NCI-H345 treated with DMSO at 0.1 percent for 48 hours (cell line): Measurements from ENCODE around the gene GNB5.
A peak's percentile ranks its signal among the peaks of the same experiment; 100 is the strongest.
"Not testable (repeated sequence)": the region's sequence is repeated elsewhere in the genome, so short reads cannot be mapped to it uniquely, and the experiment has no call there.

Experiments
- DNase-seq: peaks from one replicate; lab custom pipeline; 2025; ENCODE audit not compliant: unreplicated experiment; lab: John Stamatoyannopoulos, UW

The GNB5 gene

GRCh38 chr15:52191207-52191606, at the start of gene GNB5:
TSS of gene GNB5 (minus strand) at chr15:52191392. CDS start at chr15:52184676, 6,716 bp downstream.
- no peak for DNase-seq

DNA sequence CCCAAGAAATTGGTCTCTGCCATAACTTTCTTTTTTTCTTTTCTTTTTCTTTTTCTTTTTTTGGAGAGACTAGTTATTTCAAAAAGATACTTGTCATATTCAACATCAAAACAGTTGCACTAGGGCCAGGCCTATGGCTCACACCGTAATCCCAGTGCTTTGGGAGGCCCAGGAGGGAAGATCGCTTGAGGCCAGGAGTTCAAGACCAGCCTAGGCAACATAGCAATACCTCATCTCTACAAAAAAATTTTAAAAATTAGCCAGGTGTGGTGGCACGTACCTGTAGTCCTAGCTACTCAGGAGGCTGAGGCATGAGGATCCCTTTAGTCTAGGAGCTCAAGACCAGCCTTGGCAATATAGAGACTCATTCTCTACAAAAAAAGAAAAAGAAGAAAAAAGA, 49.0 kb upstream of the GNB5 start:
- no peak for DNase-seq

- DNase-seq, result not testable (repeated sequence)
Observed at GRCh38 chr15:52238989-52239525, 47.9 kb upstream of the GNB5 start.

- no peak for DNase-seq
Observed at GRCh38 chr15:52238149-52238548, 47.0 kb upstream of the GNB5 start.

- DNase-seq, result no peak
Observed at GRCh38 chr15:52236013-52236412, 44.8 kb upstream of the GNB5 start.

DNA sequence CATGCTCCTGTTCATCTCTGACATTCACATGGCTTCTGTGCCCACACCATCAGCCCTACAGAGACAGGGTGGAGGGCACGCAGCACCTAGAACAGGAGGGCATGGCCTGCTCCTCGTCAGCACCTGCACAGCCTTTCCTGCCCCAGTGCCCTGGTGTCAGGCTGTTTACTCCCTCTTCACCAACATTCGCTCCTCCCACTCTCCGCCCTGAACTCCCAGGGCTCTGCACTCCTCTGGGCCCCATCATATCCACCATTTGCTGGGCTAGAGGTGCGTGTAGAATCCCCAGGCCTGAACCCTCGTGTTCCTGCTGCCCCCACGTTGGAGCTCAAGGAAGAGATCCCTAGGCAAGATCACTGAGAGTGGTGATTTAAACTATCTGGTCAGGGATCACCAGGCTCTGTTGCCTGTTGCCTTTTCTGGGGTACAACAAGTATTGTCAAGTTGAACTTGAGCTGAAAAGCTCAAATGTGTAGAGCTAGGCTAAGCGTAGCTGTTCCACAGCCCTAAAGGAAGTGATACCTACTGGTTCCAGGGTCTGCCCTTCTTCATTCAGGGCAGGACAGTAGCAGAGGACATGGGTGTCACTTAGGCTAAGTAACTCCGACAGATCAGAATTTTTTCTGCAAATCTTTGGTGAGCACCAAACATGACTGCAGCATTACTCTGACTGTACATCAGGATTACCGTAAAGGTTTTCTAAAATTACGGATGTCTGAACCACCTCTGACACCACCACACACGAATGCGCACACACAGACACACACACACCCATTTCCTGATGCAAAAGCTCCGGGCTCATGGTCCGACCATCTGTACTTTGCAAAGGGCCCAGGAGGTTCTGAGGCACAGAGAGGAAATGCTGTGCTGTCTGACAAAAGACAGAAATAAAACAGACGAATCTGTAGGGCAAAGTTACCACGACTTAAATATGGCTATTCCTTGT, 43.7 kb upstream of the GNB5 start:
- DNase-seq, result no peak

- DNase-seq, result no peak
Observed at GRCh38 chr15:52233405-52233804, 42.2 kb upstream of the GNB5 start.

GRCh38 chr15:52232327-52232726, 41.1 kb upstream of the GNB5 start:
- no peak for DNase-seq

- no peak for DNase-seq
Observed at GRCh38 chr15:52230073-52230472, 38.9 kb upstream of the GNB5 start.

DNA sequence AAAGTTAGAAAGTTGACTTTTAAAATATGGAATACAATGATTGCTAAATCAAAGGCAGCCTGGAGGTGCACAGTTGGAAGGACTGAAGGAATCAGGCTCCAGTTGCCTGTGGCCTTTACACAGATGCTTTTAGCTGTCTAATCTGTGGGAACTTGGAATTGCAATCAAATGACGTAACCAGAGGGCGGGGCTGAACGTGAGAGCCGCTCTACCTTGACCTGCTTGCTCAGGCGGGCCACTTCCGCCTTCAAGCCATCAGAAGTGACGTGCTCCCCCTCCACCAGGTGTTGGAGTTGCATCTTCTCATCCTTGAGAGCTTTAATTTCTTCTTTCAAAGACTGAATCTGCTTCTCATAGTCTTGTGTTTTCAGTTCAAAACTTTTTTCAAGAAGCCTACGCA, 37.7 kb upstream of the GNB5 start:
- no peak for DNase-seq

DNA sequence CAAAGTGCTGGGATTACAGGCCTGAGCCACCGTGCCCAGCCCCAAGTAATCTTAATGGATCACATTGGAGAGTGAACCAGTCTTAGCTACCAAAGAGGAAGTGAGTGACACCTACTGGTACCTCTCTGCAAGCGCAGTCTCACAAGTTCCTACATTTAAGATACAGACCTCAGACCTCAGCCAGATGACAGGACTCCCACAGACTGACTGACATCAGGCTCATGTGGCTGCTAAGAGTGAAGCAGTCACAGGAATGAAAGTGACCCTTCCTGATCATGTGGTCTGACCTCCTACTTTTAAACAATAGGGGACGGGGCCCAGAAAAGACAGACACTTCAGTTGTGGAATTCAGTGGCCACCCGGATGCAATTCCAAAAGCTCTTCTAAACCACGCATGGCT, 36.3 kb upstream of the GNB5 start:
- peak; percentile 21 for DNase-seq

DNA sequence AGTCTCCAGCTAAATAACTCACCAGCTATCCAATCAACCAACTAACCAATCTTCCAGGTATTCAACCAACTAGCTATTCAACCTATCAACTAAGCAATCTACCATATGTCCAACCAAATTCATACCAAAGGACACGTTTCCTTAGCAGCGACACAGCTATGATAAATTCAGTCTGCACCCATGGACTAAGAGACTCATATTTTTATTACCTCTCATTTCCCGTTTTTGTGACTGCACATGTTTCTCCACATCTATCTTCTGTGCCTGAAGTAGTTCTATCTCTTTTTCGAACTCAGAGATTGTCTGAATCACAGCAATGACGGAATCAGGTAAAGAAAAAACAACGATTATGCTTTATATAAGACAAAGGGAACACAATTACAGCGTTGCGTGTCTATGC, 34.0 kb upstream of the GNB5 start:
- DNase-seq, result no peak

- DNase-seq, result no peak
Observed at GRCh38 chr15:52224211-52224610, 33.0 kb upstream of the GNB5 start.

DNA sequence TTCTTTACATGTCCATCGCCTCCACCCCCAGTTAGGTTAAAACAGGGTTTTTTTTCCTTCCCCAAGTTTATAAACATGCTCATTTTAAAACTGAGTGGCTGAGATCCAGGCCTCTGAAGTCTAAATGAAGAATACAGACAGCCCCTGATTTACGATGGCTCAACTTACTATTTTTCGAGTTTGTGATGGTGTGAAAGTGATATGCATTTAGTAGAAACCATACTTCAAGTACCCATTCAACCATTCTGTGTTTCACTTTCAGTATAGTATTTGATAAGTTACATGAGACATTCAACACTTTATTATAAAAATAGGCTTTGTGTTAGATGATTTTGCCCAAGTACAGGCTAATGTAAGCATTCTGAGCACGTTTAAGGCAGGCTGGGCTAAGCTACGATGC, 30.5 kb upstream of the GNB5 start:
- DNase-seq, result no peak

DNA sequence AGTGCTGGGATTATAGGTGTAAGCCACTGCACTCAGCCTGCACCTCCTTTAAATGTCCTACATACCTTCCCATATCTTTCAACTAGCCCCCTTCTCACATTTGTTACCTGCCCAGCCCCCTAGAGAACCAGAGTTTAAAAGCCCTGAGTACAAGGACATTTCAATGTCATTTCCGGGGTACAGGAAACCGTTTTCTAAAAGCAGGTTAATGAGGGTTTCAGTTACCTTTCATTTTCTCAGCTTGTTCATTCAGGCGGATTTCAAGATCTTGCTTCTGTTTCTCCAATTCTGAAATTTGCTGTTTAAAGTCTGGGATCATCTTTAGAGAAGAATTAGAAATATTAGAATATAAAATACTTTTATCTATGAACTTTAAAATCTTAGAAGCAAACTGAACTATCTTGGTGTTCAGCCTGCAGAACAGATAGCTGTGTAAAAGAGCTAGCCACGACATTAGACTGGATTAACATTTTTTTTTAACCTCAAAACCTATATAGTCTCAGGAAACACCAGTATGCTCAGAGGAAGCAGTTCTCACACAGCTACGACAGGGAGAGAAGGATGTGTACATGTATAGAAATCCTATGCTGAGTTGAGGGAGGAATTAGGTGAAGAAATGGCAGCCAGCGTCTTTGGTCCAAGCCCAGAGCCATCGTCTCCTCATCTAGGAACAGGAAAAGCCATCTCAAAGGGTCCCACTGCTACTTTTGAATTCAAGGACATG, 29.9 kb upstream of the GNB5 start:
- no peak for DNase-seq

DNA sequence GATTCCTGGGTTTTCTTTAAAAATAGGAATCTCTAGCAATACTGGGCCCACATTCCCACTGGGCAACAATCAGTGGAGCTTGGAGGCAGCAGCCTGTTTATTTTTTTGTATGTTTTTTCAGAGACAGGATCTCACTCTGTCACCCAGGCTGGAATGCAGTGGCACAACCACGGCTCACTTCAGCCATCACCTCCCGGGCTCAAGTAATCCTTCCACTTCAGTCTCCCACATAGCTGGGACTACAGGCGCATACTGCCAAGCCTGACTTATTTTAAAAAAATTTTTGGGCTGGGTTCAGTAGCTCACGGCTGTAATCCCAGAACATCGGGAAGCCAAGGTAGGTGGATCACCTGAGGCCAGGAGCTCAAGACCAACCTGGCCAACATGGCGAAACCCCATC, 29.1 kb upstream of the GNB5 start:
- DNase-seq, result no peak

GRCh38 chr15:52218816-52219215, 27.6 kb upstream of the GNB5 start:
- no peak for DNase-seq

DNA sequence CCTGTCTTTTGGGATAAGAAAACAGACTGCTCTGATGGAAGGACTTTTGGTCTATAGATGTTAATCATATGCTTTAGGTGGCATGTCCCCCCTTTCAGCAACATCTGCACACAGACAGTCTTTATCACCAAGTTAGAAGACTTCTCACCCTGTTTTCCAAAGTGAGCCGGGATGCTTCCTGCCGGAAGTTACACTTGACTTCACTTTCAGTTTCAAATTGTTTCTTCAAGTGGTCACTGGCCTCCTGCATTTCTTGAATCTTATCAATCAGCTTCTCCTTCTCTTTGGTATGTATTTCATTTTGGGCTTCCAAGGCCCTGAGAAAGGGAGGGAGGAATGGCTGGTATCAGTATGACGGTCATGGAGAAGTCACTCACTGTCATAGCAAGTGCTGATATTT, 27.2 kb upstream of the GNB5 start:
- DNase-seq, result no peak

DNA sequence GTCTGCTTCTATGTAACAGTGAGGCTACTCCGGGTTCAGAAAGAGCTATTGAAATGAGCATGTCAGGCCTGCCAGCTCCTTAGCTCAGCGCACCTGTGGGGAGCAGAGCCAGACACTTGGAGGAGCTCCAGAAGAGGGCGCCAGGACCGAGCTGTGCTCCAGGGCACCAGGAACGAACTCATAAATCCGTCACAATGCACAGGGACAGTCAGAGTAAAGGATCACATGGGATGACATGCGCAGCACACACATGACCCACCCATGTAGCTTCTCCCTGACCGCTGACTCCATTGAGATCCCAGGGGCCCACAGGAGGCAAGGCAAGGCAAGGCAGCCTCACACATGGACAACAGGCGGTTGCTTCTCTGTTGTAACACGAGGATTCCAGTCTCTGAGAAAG, 26.0 kb upstream of the GNB5 start:
- DNase-seq, result no peak

DNA sequence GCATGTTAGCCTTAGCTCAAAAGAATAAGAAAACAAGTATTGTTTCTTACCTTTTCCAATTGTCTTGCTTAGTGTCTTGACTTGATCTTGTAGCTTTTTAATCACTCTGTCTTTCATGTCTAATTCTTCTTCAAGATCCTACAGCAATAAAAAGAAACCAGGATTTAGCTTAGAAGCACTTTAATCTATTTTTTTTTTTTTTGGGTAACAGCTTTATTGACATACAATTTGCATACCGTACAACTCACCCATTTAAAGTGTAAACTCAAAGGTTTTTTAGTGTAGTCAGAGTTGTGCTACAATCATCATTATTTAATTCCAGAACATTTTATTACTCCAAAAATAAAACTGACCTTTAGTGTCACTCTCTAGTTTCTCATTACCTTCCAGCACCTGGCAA, 23.4 kb upstream of the GNB5 start:
- no peak for DNase-seq

DNA sequence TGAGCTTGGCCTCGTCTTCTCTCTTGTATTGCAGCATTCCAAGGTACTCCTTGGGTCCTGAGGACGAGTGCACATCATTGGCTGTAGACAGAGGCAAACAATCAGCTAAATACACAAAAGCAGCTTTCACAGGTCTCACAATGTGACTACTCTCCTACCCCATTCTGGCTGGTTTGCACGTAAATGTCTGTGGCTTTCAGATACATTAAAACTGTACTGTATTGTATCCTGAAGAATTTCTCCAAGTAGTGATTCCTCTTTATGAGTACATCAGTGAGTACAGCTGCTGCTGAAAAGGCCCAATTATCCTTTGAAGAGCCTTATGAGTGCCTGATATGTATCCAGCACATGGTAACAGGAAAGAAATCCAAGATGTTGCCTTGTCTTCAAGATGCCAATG, 22.0 kb upstream of the GNB5 start:
- no peak for DNase-seq

DNA sequence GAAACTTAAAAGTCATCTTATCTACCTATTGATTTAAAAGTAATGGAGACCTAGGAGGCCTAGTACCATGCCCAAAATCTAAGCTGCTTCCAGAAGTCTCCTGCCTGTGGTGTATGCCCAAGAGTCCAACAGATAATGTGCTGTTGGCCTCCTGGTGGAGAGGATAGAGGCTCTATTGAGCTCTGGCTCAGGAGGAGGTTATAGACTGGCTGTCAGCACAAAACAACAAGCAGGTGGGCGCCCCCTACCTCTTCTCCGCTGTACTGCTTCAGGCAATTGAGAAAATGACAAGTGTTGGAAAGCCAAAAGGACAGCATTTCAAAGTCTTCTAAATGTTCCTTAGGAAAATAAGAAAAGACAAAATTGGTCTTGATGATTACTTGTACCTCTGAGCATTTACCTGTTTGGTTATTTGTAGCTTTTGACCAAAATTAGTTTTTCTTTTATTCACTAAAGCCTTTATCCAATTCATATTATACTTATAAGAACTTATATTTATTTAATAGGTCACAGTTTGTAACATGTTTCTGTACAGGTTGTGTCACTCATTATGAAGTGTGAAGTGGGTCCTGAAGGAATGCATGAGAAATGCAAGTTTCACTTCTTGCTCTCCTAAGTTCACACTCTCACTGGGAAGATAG, 17.2 kb upstream of the GNB5 start:
- DNase-seq, result no peak
